CD4-positive, alpha-beta T cell (primary cell): ENCODE data around the gene PMIS2. TPM values are rescaled to one million over a fixed set of nuclear protein-coding genes. Genes with fewer than 3 reads are reported as not detected.

Experiments used
- ATAC-seq: fragments of 200-7000 bp; cut with Tn5 transposase; one replicate; pipeline ENCODE4 v1.10.0; 2022; ENCODE audit warnings: mild to moderate bottlenecking; ENCODE audit not compliant: poor library complexity
- CTCF ChIA-PET: fragments of 350-600 bp; sonication (Branson Sonifier 250); formaldehyde crosslinking; loops from one replicate; lab custom pipeline; 2021; ENCODE audit warnings: antibody characterized with exemption, inconsistent platforms; lab: Charles Lee
- POLR2A ChIA-PET: fragments of 350-600 bp; sonication (Branson Sonifier 250); formaldehyde crosslinking; loops from one replicate; lab custom pipeline; 2021; ENCODE audit warnings: antibody characterized with exemption, inconsistent platforms; lab: Charles Lee
- DNase-seq, 14 experiments: peaks; one replicate each; pipeline ENCODE4 v3.0.0-alpha.2; 2013 to 2020; ENCODE audit warnings: mixed read lengths in 2 of 14
- H3K27ac ChIP-seq, 2 donors: one replicate each; pipeline versions ENCODE4 v1.5.1 to v1.7.0; 2013; ENCODE audit warnings: low read length in 2 of 2, low read depth in 1 of 2, mild to moderate bottlenecking in 1 of 2
- H3K27me3 ChIP-seq, 2 experiments: 1 replicate in 1 of 2; 2 replicates in 1 of 2; pipeline versions ENCODE4 v1.6.1 to v1.7.0; 2013; ENCODE audit warnings: low read length in 2 of 2, control low read depth in 1 of 2, mild to moderate bottlenecking in 1 of 2, moderate library complexity in 1 of 2; ENCODE audit not compliant: insufficient read depth in 2 of 2, control insufficient read depth in 1 of 2
- H3K36me3 ChIP-seq: one replicate; pipeline ENCODE4 v1.6.1; 2013; ENCODE audit warnings: low read length, control low read depth; ENCODE audit not compliant: insufficient read depth
- H3K4me1 ChIP-seq: one replicate; pipeline ENCODE4 v1.6.1; 2013; ENCODE audit warnings: low read length, control low read depth; ENCODE audit not compliant: insufficient read depth
- H3K4me3 ChIP-seq: one replicate; pipeline ENCODE4 v1.5.1; 2013; ENCODE audit warnings: mild to moderate bottlenecking, low read length, moderate library complexity
- H3K9me3 ChIP-seq, 2 experiments: 1 replicate in 1 of 2; 2 replicates in 1 of 2; pipeline versions ENCODE4 v1.6.1 to v1.7.0; 2013; ENCODE audit warnings: low read length in 2 of 2, mild to moderate bottlenecking in 2 of 2, control low read depth in 1 of 2, moderate library complexity in 1 of 2; ENCODE audit not compliant: control insufficient read depth in 1 of 2, insufficient read depth in 1 of 2
- H3K27ac Mint-ChIP-seq: one replicate; pipeline ENCODE4 v1.8.0; 2020; ENCODE audit warnings: mixed read lengths
- H3K27me3 Mint-ChIP-seq: one replicate; pipeline ENCODE4 v1.8.0; 2021; ENCODE audit warnings: mixed read lengths
- H3K36me3 Mint-ChIP-seq: one replicate; pipeline ENCODE4 v1.8.0; 2021; ENCODE audit warnings: low read depth, mixed read lengths
- H3K4me1 Mint-ChIP-seq: one replicate; pipeline ENCODE4 v1.8.0; 2021; ENCODE audit warnings: low read depth, mixed read lengths
- H3K4me3 Mint-ChIP-seq: one replicate; pipeline ENCODE4 v1.8.0; 2020; ENCODE audit warnings: mild to moderate bottlenecking, mixed read lengths
- H3K9me3 Mint-ChIP-seq: one replicate; pipeline ENCODE4 v1.8.0; 2020; ENCODE audit warnings: mixed read lengths
- CTCF ChIP-seq: fragments of 200-600 bp; IDR thresholded peaks from one replicate; pipeline ENCODE4 v1.8.0; 2022; ENCODE audit warnings: antibody characterized with exemption, mild to moderate bottlenecking
- intact Hi-C, 2 experiments: fragments of 100-400 bp; cut with DNase I in 1 of 2; cut with micrococcal nuclease in 1 of 2; formaldehyde crosslinking; loops; one replicate each; pipeline versions ENCODE4 v1.15.1 to v1.9.0; 2023 to 2025; cut with DNase I, micrococcal nuclease
- total RNA-seq, 174 experiments: library from RNA in 2 of 174; stranded (reverse) in 2 of 174; gene quantifications; one replicate each; pipeline ENCODE4 v1.2.3 and lab custom pipeline; 2021 to 2026

Gene PMIS2
- total RNA-seq, 2 experiments from 2014 or later, result not detected

GRCh38 chr19:35620001-35620400, 34.0 kb downstream of the PMIS2 start:
- no peaks in the 10 kb centered on the region for H3K4me1 Mint-ChIP-seq
- Histone ChIP-seq H3K27ac (no peak overlapping the region), H3K27me3 (no peaks in the 10 kb centered on the region), H3K4me1 (no peaks in the 10 kb centered on the region), H3K9me3 (no peaks in the 10 kb centered on the region), H3K4me3 (no peak overlapping the region), H3K36me3 (peaks cover 35% of the 10 kb centered on the region)
- DNase-seq, result no peak
- no peak for ATAC-seq
- no peak overlapping the region for H3K4me3 Mint-ChIP-seq
- ChIA-PET CTCF (no interaction called here), POLR2A (interaction anchor here (1.6 kb wide), 1 partner anchor 28 kb away, joined by 4 read pairs; the partner anchor contains the start of gene COX6B1)
- TF ChIP-seq CTCF, result no peak
- H3K9me3 Mint-ChIP-seq, result no peaks in the 10 kb centered on the region
- intact Hi-C loops, result no loop called here
- no peak overlapping the region for H3K27ac Mint-ChIP-seq
- peaks cover 26% of the 10 kb centered on the region for H3K36me3 Mint-ChIP-seq
- H3K27me3 Mint-ChIP-seq, result no peaks in the 10 kb centered on the region

DNA sequence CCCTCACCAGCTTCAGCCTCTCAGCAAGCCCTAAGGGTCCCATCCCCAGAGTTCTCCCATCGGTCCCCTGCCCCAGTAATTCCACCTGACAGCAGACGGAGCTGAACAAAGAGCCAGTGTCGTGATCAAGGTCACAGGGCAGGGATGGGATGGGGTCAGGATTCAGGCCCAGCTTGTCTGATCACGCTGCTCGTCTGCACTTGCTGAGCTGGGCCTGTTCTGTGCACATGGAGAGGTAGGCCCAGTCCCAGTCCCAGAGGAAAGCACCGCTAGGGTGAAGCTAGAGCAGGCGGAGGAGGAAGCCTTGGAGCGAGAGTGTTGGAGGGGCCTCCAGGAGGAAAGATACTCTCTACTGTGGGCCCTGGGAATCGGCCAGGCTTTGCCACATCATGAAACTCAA, 35.7 kb downstream of the PMIS2 start:
- Histone ChIP-seq H3K9me3 (no peaks in the 10 kb centered on the region), H3K36me3 (peaks cover 27% of the 10 kb centered on the region), H3K4me3 (no peak overlapping the region), H3K27me3 (no peaks in the 10 kb centered on the region), H3K4me1 (no peaks in the 10 kb centered on the region), H3K27ac (no peak overlapping the region)
- CTCF ChIA-PET, result no interaction called here
- H3K27me3 Mint-ChIP-seq, result no peaks in the 10 kb centered on the region
- H3K27ac Mint-ChIP-seq, result no peak overlapping the region
- no peak for ATAC-seq
- intact Hi-C loops, result no loop called here
- H3K4me3 Mint-ChIP-seq, result no peak overlapping the region
- POLR2A ChIA-PET, result interaction anchor here (1.2 kb wide), 1 partner anchor 9 kb away, joined by 4 read pairs; the partner anchor contains the start of gene HAUS5
- peaks cover 4% of the 10 kb centered on the region for H3K4me1 Mint-ChIP-seq
- H3K9me3 Mint-ChIP-seq, result no peaks in the 10 kb centered on the region
- peaks cover 16% of the 10 kb centered on the region for H3K36me3 Mint-ChIP-seq
- TF ChIP-seq CTCF, result no peak
- DNase-seq, result no peak

DNA sequence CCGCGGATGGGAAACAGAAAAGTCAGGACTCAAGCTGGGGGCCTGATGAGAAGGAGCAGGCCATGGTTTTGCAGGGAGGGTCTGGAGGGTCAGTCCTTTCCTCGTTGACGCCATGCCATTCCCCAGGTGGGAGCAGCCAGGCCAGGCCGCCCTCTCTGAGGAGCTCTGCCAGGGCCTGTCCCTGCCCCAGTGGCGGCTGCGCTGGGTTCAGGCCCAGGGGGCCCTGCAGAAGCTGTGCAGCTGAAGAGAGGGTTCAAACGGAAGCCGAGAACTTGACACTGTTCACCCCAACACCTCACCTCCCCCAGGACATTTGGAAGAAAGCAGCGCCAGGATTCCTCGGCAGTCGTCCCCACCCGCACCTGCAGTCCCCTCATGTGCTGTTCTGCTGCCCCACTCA, 36.8 kb downstream of the PMIS2 start:
- ChIA-PET CTCF (no interaction called here), POLR2A (no interaction called here)
- Mint-ChIP-seq H3K27ac (peak overlapping the region; percentile 5), H3K36me3 (peaks cover 14% of the 10 kb centered on the region), H3K4me3 (no peak overlapping the region), H3K4me1 (peaks cover 4% of the 10 kb centered on the region), H3K27me3 (no peaks in the 10 kb centered on the region), H3K9me3 (no peaks in the 10 kb centered on the region)
- no peak overlapping the region for H3K27ac ChIP-seq
- no peaks in the 10 kb centered on the region for H3K9me3 ChIP-seq
- TF ChIP-seq CTCF, result no peak
- H3K4me3 ChIP-seq, result no peak overlapping the region
- peaks cover 2% of the 10 kb centered on the region for H3K4me1 ChIP-seq
- intact Hi-C loops, result no loop called here
- no peaks in the 10 kb centered on the region for H3K27me3 ChIP-seq
- DNase-seq (no peak), ATAC-seq (no peak)
- peaks cover 19% of the 10 kb centered on the region for H3K36me3 ChIP-seq
